ENCODE data around the gene SPI1.

DNA sequence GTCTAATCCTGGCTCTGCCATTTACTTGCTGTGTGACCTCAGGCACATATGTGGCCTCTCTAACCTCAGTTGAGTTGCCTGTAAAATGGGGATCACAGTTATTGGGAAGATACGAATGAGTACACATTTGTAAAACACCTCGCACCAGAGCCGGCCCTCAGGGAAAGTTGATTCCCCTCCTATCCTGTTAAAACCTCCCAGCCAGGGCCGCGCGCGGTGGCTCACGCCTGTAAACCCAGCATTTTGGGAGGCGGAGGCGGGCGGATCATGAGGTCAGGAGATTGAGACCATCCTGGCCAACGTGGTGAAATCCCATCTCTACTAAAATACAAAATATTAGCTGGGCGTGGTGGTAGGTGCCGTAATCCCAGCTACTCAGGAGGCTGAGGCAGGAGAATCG is 18.0 kb downstream of the SPI1 start:
- TF ChIP-seq, protein P1, sequence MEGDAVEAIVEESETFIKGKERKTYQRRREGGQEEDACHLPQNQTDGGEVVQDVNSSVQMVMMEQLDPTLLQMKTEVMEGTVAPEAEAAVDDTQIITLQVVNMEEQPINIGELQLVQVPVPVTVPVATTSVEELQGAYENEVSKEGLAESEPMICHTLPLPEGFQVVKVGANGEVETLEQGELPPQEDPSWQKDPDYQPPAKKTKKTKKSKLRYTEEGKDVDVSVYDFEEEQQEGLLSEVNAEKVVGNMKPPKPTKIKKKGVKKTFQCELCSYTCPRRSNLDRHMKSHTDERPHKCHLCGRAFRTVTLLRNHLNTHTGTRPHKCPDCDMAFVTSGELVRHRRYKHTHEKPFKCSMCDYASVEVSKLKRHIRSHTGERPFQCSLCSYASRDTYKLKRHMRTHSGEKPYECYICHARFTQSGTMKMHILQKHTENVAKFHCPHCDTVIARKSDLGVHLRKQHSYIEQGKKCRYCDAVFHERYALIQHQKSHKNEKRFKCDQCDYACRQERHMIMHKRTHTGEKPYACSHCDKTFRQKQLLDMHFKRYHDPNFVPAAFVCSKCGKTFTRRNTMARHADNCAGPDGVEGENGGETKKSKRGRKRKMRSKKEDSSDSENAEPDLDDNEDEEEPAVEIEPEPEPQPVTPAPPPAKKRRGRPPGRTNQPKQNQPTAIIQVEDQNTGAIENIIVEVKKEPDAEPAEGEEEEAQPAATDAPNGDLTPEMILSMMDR (optimal IDR thresholded peaks at IDR 0.05 in 1 of 3, IDR thresholded peaks at IDR 0.05 in 1 of 3, conservative IDR thresholded peaks at IDR 0.05 in 1 of 3; ENCODE audit: extremely low read depth in 1 of 3, insufficient read depth in 2 of 3, low read length in 3 of 3), result no peak
- no peak for TF ChIP-seq EZH2 (IDR thresholded peaks at IDR 0.05; ENCODE audit: low read length)

Measured in keratinocyte (primary cell).